ENCODE measurements around the gene CELF4.

The CELF4 gene

GRCh38 chr18:37348729-37349128 lies 216.9 kb downstream of the CELF4 start:
- no peak for DNase-seq (ENCODE audit: low read depth)

GRCh38 chr18:37346048-37346447 lies 219.6 kb downstream of the CELF4 start:
- no peak for DNase-seq (ENCODE audit: low read depth)

GRCh38 chr18:37343542-37343851 lies 222.1 kb downstream of the CELF4 start:
- DNase-seq (ENCODE audit: low read depth), result no peak

- DNase-seq (ENCODE audit: low read depth), result no peak
Measured at GRCh38 chr18:37341473-37342086, 224.0 kb downstream of the CELF4 start.

DNA sequence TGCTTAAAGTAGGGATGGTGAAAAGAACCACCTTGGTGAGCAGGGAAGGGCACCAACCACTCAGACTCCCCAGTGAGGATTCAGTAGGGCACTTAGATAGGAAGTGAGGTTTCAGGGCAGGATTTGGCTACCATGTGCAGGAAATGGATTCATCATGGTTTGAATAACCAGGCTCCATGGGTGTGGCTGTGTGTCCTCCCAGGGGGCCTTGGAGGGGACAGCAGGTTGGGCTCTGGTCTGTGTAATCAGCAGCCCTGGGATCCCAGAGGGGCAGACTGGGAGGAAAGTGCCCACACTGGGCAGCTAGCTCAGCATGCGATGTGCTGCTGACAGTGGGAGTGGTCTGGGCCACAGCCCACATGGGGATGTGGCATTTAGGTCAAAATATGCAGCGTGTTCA lies 224.6 kb downstream of the CELF4 start:
- DNase-seq (ENCODE audit: low read depth), result no peak

- no peak for DNase-seq (ENCODE audit: low read depth)
Measured at GRCh38 chr18:37339701-37340215, 225.8 kb downstream of the CELF4 start.

- DNase-seq (ENCODE audit: low read depth), result no peak
Measured at GRCh38 chr18:37336568-37337285, 228.9 kb downstream of the CELF4 start.

GRCh38 chr18:37335409-37335736 lies 230.2 kb downstream of the CELF4 start:
- DNase-seq (ENCODE audit: low read depth), result no peak

- no peak for DNase-seq (ENCODE audit: low read depth)
Measured at GRCh38 chr18:37334631-37335408, 230.8 kb downstream of the CELF4 start.

- no peak for DNase-seq (ENCODE audit: low read depth)
Measured at GRCh38 chr18:37332628-37333420, 232.8 kb downstream of the CELF4 start.

- no peak for DNase-seq (ENCODE audit: low read depth)
Measured at GRCh38 chr18:37332219-37332618, 233.4 kb downstream of the CELF4 start.

DNA sequence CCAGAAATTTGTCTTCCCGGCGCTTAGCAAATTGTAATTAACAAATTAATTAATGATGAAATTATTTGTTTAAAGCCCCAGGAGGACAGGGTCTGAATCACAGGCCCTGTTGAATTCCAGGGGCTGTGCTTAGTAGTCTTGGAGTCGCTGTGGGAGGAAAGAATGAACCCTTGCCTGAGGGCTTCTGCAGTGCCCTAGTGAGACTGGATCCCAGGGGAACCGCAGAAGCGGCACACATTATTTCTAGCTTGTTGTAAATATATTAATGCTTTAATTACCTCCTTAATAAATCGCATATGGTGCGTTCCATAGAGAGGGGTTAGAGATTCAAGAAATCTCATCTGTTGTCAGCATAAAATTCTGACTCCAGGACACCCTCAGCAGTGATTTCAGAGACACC lies 235.4 kb downstream of the CELF4 start:
- no peak for DNase-seq (ENCODE audit: low read depth)

- DNase-seq (ENCODE audit: low read depth), result no peak
Measured at GRCh38 chr18:37328946-37329719, 236.5 kb downstream of the CELF4 start.

DNA sequence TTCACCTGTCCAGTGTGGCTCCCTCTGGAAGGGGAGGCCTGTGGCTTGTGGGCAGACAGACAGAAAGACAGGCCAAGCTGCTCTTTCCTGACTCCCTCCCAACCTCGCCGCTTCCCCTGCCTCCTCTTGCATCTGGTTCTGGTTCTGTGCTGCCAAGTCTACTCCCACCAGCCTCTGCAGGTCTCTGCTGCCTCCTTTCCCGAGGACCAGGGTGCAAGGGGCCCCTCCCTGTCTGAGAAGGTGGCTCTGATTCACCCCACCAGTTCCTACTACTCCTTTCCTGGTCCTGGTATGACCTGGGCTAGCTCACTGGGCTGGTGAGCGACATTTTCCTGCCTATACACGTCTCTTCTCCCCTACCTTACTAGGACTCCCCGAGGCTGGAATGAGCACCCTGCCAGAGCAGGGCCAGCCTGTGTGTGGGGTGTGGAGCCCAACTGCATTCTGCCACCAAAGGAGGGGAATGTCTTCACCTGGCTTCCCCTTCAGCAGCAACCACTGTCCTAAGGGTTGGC lies 238.5 kb downstream of the CELF4 start:
- no peak for DNase-seq (ENCODE audit: low read depth)

DNA sequence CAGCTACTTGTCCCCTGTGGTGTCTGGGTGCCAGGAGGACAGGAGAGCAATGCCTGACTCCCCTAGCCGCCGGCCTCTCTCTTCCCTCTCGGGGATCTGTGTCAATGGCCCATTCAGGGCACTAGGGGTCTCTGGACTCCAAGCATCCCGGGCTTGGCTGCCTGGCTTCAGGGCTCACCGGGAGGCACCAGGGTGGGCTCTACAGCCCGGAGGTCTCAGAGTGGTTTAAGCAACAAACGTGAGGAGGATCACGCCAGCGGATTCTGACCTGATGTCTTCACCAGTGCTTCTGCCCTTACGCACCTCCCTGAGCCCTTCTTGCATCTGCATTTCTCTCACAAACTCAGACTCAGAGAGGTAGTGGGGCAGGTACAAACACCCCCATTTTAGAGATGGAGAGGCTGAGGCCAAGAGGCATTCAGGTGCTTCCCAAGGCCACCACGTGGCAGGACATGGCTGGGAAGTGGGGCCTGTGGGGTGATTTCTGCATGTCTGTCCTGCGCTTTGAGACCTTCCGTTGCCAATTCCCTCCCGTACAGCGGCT lies 243.0 kb downstream of the CELF4 start:
- DNase-seq (ENCODE audit: low read depth), result no peak

- DNase-seq (ENCODE audit: low read depth), result no peak
Measured at GRCh38 chr18:37321582-37322491, 243.8 kb downstream of the CELF4 start.

DNA sequence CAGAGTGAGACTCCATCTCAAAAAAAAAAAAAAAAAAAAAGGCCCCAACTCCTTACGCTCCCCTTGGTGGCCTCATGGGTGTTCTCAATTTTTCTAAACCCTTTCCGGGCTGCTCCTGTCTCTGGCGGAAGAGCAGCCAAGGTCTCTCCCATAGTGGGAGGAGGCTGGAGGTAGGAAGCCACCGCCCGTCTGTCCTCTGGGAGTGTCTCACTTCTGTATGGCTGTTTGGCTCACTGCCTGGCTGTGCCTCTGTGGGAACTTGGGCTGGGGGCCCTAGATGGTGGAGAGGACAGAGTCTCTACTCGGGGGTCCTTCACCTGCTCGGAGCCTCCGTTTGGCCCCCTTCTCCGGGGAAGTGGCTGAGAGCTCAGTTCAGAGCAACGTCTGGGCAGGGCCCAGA lies 245.3 kb downstream of the CELF4 start:
- no peak for DNase-seq (ENCODE audit: low read depth)

GRCh38 chr18:37318360-37319355 lies 246.9 kb downstream of the CELF4 start:
- DNase-seq (ENCODE audit: low read depth), result no peak

DNA sequence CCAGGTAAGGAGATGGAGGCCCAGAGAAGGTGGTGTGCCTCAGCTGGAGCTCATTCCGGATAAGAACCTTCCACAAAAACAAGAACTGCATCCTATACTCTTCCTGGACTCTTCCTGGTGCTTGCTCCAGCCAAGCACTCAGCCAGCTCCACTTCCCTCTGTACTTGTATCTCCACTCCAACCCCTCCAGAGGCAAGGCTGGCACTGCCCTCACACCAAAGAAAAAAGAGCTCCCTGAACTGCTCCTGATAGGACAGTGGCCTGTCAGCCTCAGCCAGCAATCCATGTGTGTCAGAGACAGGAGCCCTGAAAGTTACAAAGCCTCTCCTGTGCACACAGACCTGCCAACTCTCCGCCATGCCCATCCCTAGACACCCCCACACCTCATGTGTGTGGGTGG lies 248.1 kb downstream of the CELF4 start:
- no peak for DNase-seq (ENCODE audit: low read depth)

Measured in stimulated activated CD8-positive, alpha-beta memory T cell treated with anti-CD3 and anti-CD28 coated beads, Interleukin-7, amount 100 ng/mL, for 24 hours (primary cell).